A549 (cell line): ENCODE data around the gene RPS6KA2.

Experiments
- CHD2 ChIP-seq: fragments of 150-350 bp; IDR thresholded peaks from 2 replicates; pipeline ENCODE4 v1.6.1; 2014; ENCODE audit warnings: low read length; ENCODE audit not compliant: partially characterized antibody
- CTCF ChIP-seq: fragments of >200 bp; sonication (Bioruptor Twin); formaldehyde crosslinking; IDR thresholded peaks from 3 replicates; pipeline ENCODE4 v1.5.1; 2016
- POLR2A ChIP-seq: IDR thresholded peaks from 2 replicates; pipeline ENCODE4 v1.6.1; 2012; ENCODE audit warnings: mild to moderate bottlenecking, low read length
- RAD21 ChIP-seq, 2 experiments: fragments of >200 bp in 1 of 2; sonication (Bioruptor Twin) in 1 of 2; formaldehyde crosslinking in 1 of 2; IDR thresholded peaks in 1 of 2; conservative IDR thresholded peaks in 1 of 2; 2 replicates in 1 of 2; 3 replicates in 1 of 2; pipeline ENCODE4 v1.6.1; 2012 to 2018; ENCODE audit warnings: inconsistent platforms in 1 of 2

- TF ChIP-seq CTCF (no peak), POLR2A (no peak), RAD21 (conservative IDR thresholded peaks at IDR 0.05 in 1 of 2, IDR thresholded peaks at IDR 0.05 in 1 of 2) (no peak), CHD2 (no peak)
Measured at GRCh38 chr6:166619912-166620311, 7.1 kb downstream of the RPS6KA2 start.
